GM10266 (cell line): ENCODE results near the gene NRCAM.
"Not testable (repeated sequence)": the region's sequence is repeated elsewhere in the genome, so short reads cannot be mapped to it uniquely, and the experiment has no call there.

Experiments
- DNase-seq: peaks from one replicate; pipeline ENCODE4 v3.0.0; 2012; ENCODE audit errors: extremely low spot score
- TF ChIP-seq, protein P1 (sequence below): IDR thresholded peaks from 2 replicates; pipeline ENCODE4 v1.5.1; 2012; ENCODE audit warnings: mild to moderate bottlenecking, low read depth; ENCODE audit not compliant: control insufficient read depth, insufficient read depth; ENCODE audit errors: missing control alignments

The NRCAM gene

GRCh38 chr7:108283252-108283651, 173.0 kb downstream of the NRCAM start:
- DNase-seq: no peak
- TF ChIP-seq, protein P1, sequence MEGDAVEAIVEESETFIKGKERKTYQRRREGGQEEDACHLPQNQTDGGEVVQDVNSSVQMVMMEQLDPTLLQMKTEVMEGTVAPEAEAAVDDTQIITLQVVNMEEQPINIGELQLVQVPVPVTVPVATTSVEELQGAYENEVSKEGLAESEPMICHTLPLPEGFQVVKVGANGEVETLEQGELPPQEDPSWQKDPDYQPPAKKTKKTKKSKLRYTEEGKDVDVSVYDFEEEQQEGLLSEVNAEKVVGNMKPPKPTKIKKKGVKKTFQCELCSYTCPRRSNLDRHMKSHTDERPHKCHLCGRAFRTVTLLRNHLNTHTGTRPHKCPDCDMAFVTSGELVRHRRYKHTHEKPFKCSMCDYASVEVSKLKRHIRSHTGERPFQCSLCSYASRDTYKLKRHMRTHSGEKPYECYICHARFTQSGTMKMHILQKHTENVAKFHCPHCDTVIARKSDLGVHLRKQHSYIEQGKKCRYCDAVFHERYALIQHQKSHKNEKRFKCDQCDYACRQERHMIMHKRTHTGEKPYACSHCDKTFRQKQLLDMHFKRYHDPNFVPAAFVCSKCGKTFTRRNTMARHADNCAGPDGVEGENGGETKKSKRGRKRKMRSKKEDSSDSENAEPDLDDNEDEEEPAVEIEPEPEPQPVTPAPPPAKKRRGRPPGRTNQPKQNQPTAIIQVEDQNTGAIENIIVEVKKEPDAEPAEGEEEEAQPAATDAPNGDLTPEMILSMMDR: no peak

GRCh38 chr7:108282427-108282996, 173.7 kb downstream of the NRCAM start:
- TF ChIP-seq, protein P1: no peak
- DNase-seq: no peak

GRCh38 chr7:108280136-108280535, 176.1 kb downstream of the NRCAM start:
- TF ChIP-seq, protein P1: no peak

DNA sequence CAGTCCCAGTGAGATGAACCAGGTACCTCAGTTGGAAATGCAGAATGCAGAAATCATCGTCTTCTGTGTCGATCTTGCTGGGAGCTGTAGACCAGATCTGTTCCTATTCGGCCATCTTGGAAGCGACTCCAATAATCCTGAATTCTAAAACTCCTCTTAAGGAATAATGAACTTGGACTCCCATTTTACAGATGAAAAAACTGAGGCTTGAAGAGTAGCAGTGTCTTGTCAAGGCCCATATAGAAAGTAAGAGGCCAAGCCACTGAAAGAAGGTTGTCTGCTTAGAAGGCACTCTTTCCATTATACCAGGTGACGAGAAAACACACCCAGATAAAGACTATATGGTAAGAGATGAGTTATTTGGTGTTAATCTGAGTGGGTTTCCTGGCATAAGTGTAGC, 177.5 kb downstream of the NRCAM start:
- DNase-seq: no peak
- TF ChIP-seq, protein P1: no peak

More at GRCh38 chr7:108280136-108280535, 176.1 kb downstream of the NRCAM start:
- DNase-seq: no peak

DNA sequence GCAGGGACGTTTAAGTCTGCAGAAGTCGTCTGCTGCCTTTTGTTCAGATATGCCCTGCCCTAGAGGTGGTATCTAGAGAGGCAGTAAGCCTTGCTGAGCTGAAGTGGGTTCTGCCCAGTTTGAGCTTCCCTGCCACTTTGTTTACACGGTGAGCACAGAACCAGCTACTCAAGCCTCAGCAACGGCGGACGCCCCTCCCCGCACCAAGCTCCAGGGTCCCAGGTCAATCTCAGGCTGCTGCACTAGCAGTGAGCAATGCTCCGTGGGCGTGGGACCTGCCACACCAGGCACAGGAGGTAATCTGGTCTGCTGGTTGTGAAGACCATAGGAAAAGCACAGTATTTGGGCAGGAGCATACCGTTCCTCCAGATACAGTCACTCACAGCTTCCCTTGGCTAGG, 178.0 kb downstream of the NRCAM start:
- TF ChIP-seq, protein P1: no peak
- no peak for DNase-seq

GRCh38 chr7:108274447-108274846, 181.8 kb downstream of the NRCAM start:
- DNase-seq: not testable (repeated sequence)

DNA sequence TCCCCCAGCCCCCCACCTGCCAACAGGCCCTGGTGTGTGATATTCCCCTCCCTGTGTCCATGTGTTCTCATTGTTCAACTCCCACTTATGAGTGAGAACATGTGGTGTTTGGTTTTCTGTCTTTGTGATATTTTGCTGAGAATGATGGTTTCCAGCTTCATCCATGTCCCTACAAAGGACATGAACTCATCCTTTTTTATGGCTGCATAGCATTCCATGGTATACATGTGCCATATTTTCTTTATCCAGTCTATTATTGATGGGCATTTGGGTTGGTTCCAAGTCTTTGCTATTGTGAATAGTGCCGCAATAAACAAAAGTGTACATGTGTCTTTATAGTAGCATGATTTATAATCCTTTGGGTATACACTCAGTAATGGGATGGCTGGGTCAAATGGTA, 183.3 kb downstream of the NRCAM start:
- DNase-seq: not testable (repeated sequence)

- TF ChIP-seq, protein P1: no peak
- peak; percentile 59 for DNase-seq
Measured at GRCh38 chr7:108270385-108271015, 185.7 kb downstream of the NRCAM start.
